ENCODE results near the gene PALS2. TPM values are rescaled to one million over a fixed set of nuclear protein-coding genes. Genes with fewer than 3 reads are reported as not detected.

PALS2 gene
- total RNA-seq, 1 donor from 2014 or later: 51.8 TPM

GRCh38 chr7:24597014-24597413 lies 23.8 kb downstream of the PALS2 start:
- no peak overlapping the region for H3K4me2 ChIP-seq
- peaks cover 96% of the 10 kb centered on the region for H3K79me2 ChIP-seq (ENCODE audit: low read depth)
- no peaks in the 10 kb centered on the region for H3F3A ChIP-seq (ENCODE audit: low read depth)
- Mint-ChIP-seq H3K27ac (no peak overlapping the region), H3K4me1 (no peaks in the 10 kb centered on the region), H3K27me3 (ENCODE audit: insufficient read depth, low read depth) (no peaks in the 10 kb centered on the region), H3K36me3 (peaks cover 13% of the 10 kb centered on the region), H3K9me3 (peaks cover 10% of the 10 kb centered on the region), H3K4me3 (no peak overlapping the region)
- TF ChIP-seq CTCF (IDR thresholded peaks at IDR 0.05): no peak
- no peak for TF ChIP-seq EZH2 (IDR thresholded peaks at IDR 0.05)
- no peak for TF ChIP-seq EZH2phosphoT487 (IDR thresholded peaks at IDR 0.05)
- no peak overlapping the region for H3K27ac ChIP-seq
- no peak overlapping the region for H3K9ac ChIP-seq
- H3K9me3 ChIP-seq (ENCODE audit: low read depth): no peaks in the 10 kb centered on the region
- no peak overlapping the region for H3K4me3 ChIP-seq
- H3K36me3 ChIP-seq: no peaks in the 10 kb centered on the region
- H3K27me3 ChIP-seq: no peaks in the 10 kb centered on the region
- H4K20me1 ChIP-seq (ENCODE audit: low read depth): no peaks in the 10 kb centered on the region
- no peaks in the 10 kb centered on the region for H3K4me1 ChIP-seq
- no peak for DNase-seq (ENCODE audit: low spot score)
- H2AFZ ChIP-seq (replicated peaks): no peak overlapping the region

GRCh38 chr7:24601600-24601999 lies 28.3 kb downstream of the PALS2 start:
- H3K4me2 ChIP-seq: no peak overlapping the region
- H3K4me1 ChIP-seq: peaks cover 5% of the 10 kb centered on the region
- H4K20me1 ChIP-seq (ENCODE audit: low read depth): no peaks in the 10 kb centered on the region
- H3K9me3 ChIP-seq (ENCODE audit: low read depth): no peaks in the 10 kb centered on the region
- H3K4me1 Mint-ChIP-seq: no peaks in the 10 kb centered on the region
- TF ChIP-seq CTCF (IDR thresholded peaks at IDR 0.05) (no peak), EZH2 (IDR thresholded peaks at IDR 0.05) (no peak), EZH2phosphoT487 (IDR thresholded peaks at IDR 0.05) (no peak)
- no peak overlapping the region for H3K27ac ChIP-seq
- H3K9me3 Mint-ChIP-seq: peaks cover 22% of the 10 kb centered on the region
- peaks cover 97% of the 10 kb centered on the region for H3K79me2 ChIP-seq (ENCODE audit: low read depth)
- H3K9ac ChIP-seq: no peak overlapping the region
- no peaks in the 10 kb centered on the region for H3F3A ChIP-seq (ENCODE audit: low read depth)
- H3K27me3 ChIP-seq: no peaks in the 10 kb centered on the region
- no peak overlapping the region for H3K27ac Mint-ChIP-seq
- no peak for DNase-seq (ENCODE audit: low spot score)
- H3K36me3 ChIP-seq: no peaks in the 10 kb centered on the region
- H2AFZ ChIP-seq (replicated peaks): no peak overlapping the region
- no peak overlapping the region for H3K4me3 ChIP-seq
- no peak overlapping the region for H3K4me3 Mint-ChIP-seq
- peaks cover 15% of the 10 kb centered on the region for H3K36me3 Mint-ChIP-seq
- H3K27me3 Mint-ChIP-seq (ENCODE audit: insufficient read depth, low read depth): no peaks in the 10 kb centered on the region

DNA sequence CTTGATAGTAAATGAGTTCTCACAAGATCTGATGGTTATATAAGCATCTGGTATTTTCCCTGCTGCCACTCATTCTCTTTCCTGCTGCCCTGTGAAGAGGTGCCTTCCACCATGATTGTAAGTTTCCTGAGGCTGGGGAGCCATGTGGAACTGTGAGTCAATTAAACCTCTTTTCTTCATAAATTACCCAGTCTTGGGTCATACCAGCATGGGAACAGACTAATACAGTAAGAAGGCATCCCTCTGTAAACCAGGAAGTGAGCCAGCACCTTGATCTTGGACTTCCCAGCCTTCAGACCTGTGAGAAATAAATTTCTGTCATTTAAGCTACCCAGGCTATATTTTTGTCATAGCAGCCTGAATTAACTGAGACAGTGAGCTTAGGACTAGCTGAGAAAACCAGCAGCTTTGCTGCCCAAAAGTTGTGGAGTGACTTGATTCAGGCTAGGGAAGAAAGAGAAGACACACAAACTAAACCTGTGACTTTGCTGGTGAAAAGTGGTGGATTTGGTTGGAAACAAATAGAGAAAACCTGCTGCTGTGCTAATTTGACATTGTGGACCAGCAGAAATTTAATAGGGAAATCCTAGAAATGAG lies 29.7 kb downstream of the PALS2 start:
- no peak overlapping the region for H3K4me2 ChIP-seq
- peaks cover 96% of the 10 kb centered on the region for H3K79me2 ChIP-seq (ENCODE audit: low read depth)
- no peaks in the 10 kb centered on the region for H3K9me3 ChIP-seq (ENCODE audit: low read depth)
- H3F3A ChIP-seq (ENCODE audit: low read depth): no peaks in the 10 kb centered on the region
- Mint-ChIP-seq H3K9me3 (peaks cover 22% of the 10 kb centered on the region), H3K27me3 (ENCODE audit: insufficient read depth, low read depth) (no peaks in the 10 kb centered on the region), H3K36me3 (peaks cover 15% of the 10 kb centered on the region), H3K4me3 (no peak overlapping the region), H3K27ac (no peak overlapping the region), H3K4me1 (no peaks in the 10 kb centered on the region)
- no peak for DNase-seq (ENCODE audit: low spot score)
- H3K4me3 ChIP-seq: no peak overlapping the region
- no peak overlapping the region for H3K9ac ChIP-seq
- H2AFZ ChIP-seq (replicated peaks): no peak overlapping the region
- no peaks in the 10 kb centered on the region for H3K36me3 ChIP-seq
- TF ChIP-seq EZH2 (IDR thresholded peaks at IDR 0.05) (no peak), CTCF (IDR thresholded peaks at IDR 0.05) (no peak), EZH2phosphoT487 (IDR thresholded peaks at IDR 0.05) (no peak)
- H3K4me1 ChIP-seq: peaks cover 5% of the 10 kb centered on the region
- no peak overlapping the region for H3K27ac ChIP-seq
- no peaks in the 10 kb centered on the region for H3K27me3 ChIP-seq
- no peaks in the 10 kb centered on the region for H4K20me1 ChIP-seq (ENCODE audit: low read depth)
